ENCODE data around the gene SLC24A3.

The SLC24A3 gene

DNA sequence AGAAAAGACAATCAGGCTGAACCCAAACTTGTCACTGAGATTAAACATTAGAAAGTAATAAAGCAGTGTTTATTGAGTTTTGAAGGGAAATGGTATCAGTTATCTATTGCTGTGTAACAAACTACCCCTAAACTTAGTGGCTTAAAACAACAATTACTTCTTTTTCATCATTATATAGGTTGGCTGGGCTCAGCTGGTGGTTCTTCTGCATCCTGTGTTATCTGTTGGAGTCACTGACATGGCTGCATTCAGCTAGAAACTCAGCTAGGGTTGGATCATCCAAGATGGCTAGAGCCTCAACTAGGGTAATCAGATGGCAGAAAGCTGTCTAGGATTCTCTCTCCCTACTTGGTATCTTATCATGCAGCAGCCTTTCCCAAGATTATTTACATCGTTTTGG, 533.1 kb downstream of the SLC24A3 start:
- H3F3A ChIP-seq (ENCODE audit: control insufficient read depth, insufficient read depth) = no peaks in the 10 kb centered on the region
- H3K4me1 ChIP-seq (ENCODE audit: control insufficient read depth, low read length) = no peaks in the 10 kb centered on the region
- H3K27ac ChIP-seq (ENCODE audit: low read depth, low read length) = no peak overlapping the region
- no peak overlapping the region for H3K4me3 ChIP-seq (ENCODE audit: low read length)
- no peak overlapping the region for H3K4me2 ChIP-seq (ENCODE audit: low read length)
- H4K20me1 ChIP-seq (ENCODE audit: control insufficient read depth, insufficient read depth, low read depth, low read length) = no peaks in the 10 kb centered on the region
- no peaks in the 10 kb centered on the region for H3K9me3 ChIP-seq (ENCODE audit: control insufficient read depth, insufficient read depth, low read length)
- no peaks in the 10 kb centered on the region for H3K79me2 ChIP-seq (ENCODE audit: control insufficient read depth, low read length)
- H3K27me3 ChIP-seq (ENCODE audit: control insufficient read depth, low read length) = no peaks in the 10 kb centered on the region
- H3K36me3 ChIP-seq (ENCODE audit: control insufficient read depth, low read length) = no peaks in the 10 kb centered on the region
- TF ChIP-seq, protein P1, sequence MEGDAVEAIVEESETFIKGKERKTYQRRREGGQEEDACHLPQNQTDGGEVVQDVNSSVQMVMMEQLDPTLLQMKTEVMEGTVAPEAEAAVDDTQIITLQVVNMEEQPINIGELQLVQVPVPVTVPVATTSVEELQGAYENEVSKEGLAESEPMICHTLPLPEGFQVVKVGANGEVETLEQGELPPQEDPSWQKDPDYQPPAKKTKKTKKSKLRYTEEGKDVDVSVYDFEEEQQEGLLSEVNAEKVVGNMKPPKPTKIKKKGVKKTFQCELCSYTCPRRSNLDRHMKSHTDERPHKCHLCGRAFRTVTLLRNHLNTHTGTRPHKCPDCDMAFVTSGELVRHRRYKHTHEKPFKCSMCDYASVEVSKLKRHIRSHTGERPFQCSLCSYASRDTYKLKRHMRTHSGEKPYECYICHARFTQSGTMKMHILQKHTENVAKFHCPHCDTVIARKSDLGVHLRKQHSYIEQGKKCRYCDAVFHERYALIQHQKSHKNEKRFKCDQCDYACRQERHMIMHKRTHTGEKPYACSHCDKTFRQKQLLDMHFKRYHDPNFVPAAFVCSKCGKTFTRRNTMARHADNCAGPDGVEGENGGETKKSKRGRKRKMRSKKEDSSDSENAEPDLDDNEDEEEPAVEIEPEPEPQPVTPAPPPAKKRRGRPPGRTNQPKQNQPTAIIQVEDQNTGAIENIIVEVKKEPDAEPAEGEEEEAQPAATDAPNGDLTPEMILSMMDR (IDR thresholded peaks at IDR 0.05; ENCODE audit: low read depth, low read length, poor library complexity, severe bottlenecking) = no peak
- no peak for TF ChIP-seq EZH2phosphoT487 (IDR thresholded peaks at IDR 0.05; ENCODE audit: borderline replicate concordance, low read length)
- H3K9me2 ChIP-seq (replicated peaks; ENCODE audit: control insufficient read depth, low read length) = no peaks in the 10 kb centered on the region

DNA sequence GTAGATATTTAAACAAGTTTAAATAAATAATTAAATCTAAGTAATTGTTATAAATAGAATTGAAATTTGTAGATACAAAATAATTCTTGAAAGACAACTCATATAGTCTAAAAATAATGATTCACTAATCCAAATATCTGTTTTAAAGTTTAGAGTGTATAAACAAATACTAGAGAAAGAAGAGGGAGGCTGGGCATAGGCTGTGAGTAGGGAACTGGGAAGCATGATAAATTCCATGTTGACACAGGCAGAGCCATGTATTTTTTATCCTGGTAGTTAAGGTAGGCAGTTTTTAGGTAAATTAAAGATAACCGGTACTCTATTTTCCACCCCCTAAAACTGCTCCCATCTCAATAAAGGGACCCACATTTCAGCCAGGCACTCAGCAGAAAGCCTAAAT, 534.0 kb downstream of the SLC24A3 start:
- no peak overlapping the region for H3K4me3 ChIP-seq (ENCODE audit: low read length)
- no peaks in the 10 kb centered on the region for H3K79me2 ChIP-seq (ENCODE audit: control insufficient read depth, low read length)
- H3K4me1 ChIP-seq (ENCODE audit: control insufficient read depth, low read length) = no peaks in the 10 kb centered on the region
- no peak overlapping the region for H3K27ac ChIP-seq (ENCODE audit: low read depth, low read length)
- H3K4me2 ChIP-seq (ENCODE audit: low read length) = no peak overlapping the region
- H3K9me2 ChIP-seq (replicated peaks; ENCODE audit: control insufficient read depth, low read length) = no peaks in the 10 kb centered on the region
- H3K9me3 ChIP-seq (ENCODE audit: control insufficient read depth, insufficient read depth, low read length) = no peaks in the 10 kb centered on the region
- no peaks in the 10 kb centered on the region for H3F3A ChIP-seq (ENCODE audit: control insufficient read depth, insufficient read depth)
- TF ChIP-seq EZH2phosphoT487 (IDR thresholded peaks at IDR 0.05; ENCODE audit: borderline replicate concordance, low read length) = no peak
- TF ChIP-seq, protein P1 (IDR thresholded peaks at IDR 0.05; ENCODE audit: low read depth, low read length, poor library complexity, severe bottlenecking) = no peak
- no peaks in the 10 kb centered on the region for H3K36me3 ChIP-seq (ENCODE audit: control insufficient read depth, low read length)
- no peaks in the 10 kb centered on the region for H3K27me3 ChIP-seq (ENCODE audit: control insufficient read depth, low read length)
- no peaks in the 10 kb centered on the region for H4K20me1 ChIP-seq (ENCODE audit: control insufficient read depth, insufficient read depth, low read depth, low read length)

DNA sequence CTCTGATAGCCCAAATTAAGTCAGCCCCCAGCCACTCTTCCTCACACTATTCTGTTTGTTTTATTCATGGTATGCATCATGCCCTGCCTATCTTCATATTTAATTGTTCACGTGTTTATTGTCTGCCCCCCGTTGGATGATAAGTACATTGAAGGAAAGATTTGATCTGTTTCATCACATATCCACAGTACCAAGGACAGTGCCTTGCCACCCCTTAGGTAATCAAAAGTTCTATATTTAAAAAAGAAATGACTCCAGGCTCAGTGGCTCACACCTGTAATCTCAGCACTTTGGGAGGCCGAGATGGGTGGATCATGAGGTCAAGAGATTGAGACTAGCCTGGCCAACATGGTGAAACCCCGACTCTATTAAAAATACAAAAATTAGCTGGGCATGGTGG, 535.5 kb downstream of the SLC24A3 start:
- no peaks in the 10 kb centered on the region for H4K20me1 ChIP-seq (ENCODE audit: control insufficient read depth, insufficient read depth, low read depth, low read length)
- H3K4me3 ChIP-seq (ENCODE audit: low read length) = no peak overlapping the region
- TF ChIP-seq, protein P1 (IDR thresholded peaks at IDR 0.05; ENCODE audit: low read depth, low read length, poor library complexity, severe bottlenecking) = no peak
- TF ChIP-seq EZH2phosphoT487 (IDR thresholded peaks at IDR 0.05; ENCODE audit: borderline replicate concordance, low read length) = no peak

DNA sequence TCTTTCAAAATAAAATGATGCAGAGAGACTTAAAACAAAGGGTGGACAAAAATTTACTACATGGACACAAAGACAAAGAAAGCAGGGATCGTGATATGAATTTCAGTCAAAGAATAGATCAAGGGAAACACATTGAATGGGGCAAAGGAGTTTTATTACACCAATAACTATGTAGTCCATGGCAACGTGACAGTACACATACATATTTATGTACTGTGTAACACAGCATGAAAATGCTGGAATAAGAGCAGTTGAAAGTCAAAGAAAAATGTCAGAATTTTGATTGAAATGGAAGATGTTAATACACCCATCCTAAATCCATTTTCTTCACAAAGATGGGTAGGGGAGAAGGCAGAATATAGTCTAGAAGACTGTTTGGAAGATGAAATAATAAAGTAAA, 536.2 kb downstream of the SLC24A3 start:
- H3K4me2 ChIP-seq (ENCODE audit: low read length) = no peak overlapping the region
- H3K27ac ChIP-seq (ENCODE audit: low read depth, low read length) = no peak overlapping the region
- H4K20me1 ChIP-seq (ENCODE audit: control insufficient read depth, insufficient read depth, low read depth, low read length) = no peaks in the 10 kb centered on the region
- H3K79me2 ChIP-seq (ENCODE audit: control insufficient read depth, low read length) = no peaks in the 10 kb centered on the region
- no peaks in the 10 kb centered on the region for H3K9me2 ChIP-seq (replicated peaks; ENCODE audit: control insufficient read depth, low read length)
- H3K36me3 ChIP-seq (ENCODE audit: control insufficient read depth, low read length) = no peaks in the 10 kb centered on the region
- no peak overlapping the region for H3K4me3 ChIP-seq (ENCODE audit: low read length)
- H3F3A ChIP-seq (ENCODE audit: control insufficient read depth, insufficient read depth) = no peaks in the 10 kb centered on the region
- no peaks in the 10 kb centered on the region for H3K4me1 ChIP-seq (ENCODE audit: control insufficient read depth, low read length)
- TF ChIP-seq, protein P1 (IDR thresholded peaks at IDR 0.05; ENCODE audit: low read depth, low read length, poor library complexity, severe bottlenecking) = no peak
- no peak for TF ChIP-seq EZH2phosphoT487 (IDR thresholded peaks at IDR 0.05; ENCODE audit: borderline replicate concordance, low read length)
- H3K9me3 ChIP-seq (ENCODE audit: control insufficient read depth, insufficient read depth, low read length) = no peaks in the 10 kb centered on the region
- no peaks in the 10 kb centered on the region for H3K27me3 ChIP-seq (ENCODE audit: control insufficient read depth, low read length)

More for the DNA sequence above, 535.5 kb downstream of the SLC24A3 start:
- Histone ChIP-seq H3K27ac (ENCODE audit: low read depth, low read length) (no peak overlapping the region), H3K9me3 (ENCODE audit: control insufficient read depth, insufficient read depth, low read length) (no peaks in the 10 kb centered on the region), H3K36me3 (ENCODE audit: control insufficient read depth, low read length) (no peaks in the 10 kb centered on the region), H3F3A (ENCODE audit: control insufficient read depth, insufficient read depth) (no peaks in the 10 kb centered on the region), H3K4me1 (ENCODE audit: control insufficient read depth, low read length) (no peaks in the 10 kb centered on the region), H3K27me3 (ENCODE audit: control insufficient read depth, low read length) (no peaks in the 10 kb centered on the region), H3K4me2 (ENCODE audit: low read length) (no peak overlapping the region), H3K79me2 (ENCODE audit: control insufficient read depth, low read length) (no peaks in the 10 kb centered on the region), H3K9me2 (replicated peaks; ENCODE audit: control insufficient read depth, low read length) (no peaks in the 10 kb centered on the region)

All from DOHH2 (cell line).